Measurements from ENCODE around the gene CDYL2.

DNA sequence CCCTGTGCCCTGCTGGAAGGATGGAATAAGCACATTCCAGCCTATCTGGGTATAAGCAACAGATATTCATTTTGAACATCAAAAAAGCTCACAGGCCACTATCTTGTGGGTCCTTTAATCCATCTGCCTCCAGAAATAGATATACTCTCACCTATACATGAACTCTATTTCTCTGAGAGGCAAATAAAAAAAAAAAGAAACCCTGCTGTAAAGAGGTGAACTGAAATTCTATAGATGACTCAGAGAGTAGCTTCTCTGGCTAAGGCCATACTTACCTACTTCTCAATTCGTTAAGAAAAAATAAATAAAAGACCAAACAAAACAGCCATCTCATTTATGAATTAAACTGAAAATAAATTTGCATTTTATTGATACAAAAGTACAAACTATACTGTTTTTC lies 177.3 kb downstream of the CDYL2 start:
- TF ChIP-seq EZH2 (IDR thresholded peaks at IDR 0.05), result no peak
- TF ChIP-seq POLR2AphosphoS5 (IDR thresholded peaks at IDR 0.05; ENCODE audit: borderline replicate concordance, low read depth, low read length), result no peak
